Neural cell (in vitro differentiated cells): ENCODE results near the gene EPS15.

Experiments used
- EP300 ChIP-seq: fragments of 450-650 bp; conservative IDR thresholded peaks from 2 replicates; pipeline ENCODE4 v1.6.1; 2014; ENCODE audit warnings: antibody characterized with exemption, mild to moderate bottlenecking, moderate library complexity; ENCODE audit not compliant: poor library complexity, severe bottlenecking
- EZH2 ChIP-seq: fragments of 200-600, 300-800 bp; shearing (Covaris generic), sonication (generic); IDR thresholded peaks from 2 replicates; pipeline ENCODE4 v1.6.1; 2014; ENCODE audit warnings: antibody characterized with exemption, low read length, borderline replicate concordance, mild to moderate bottlenecking; ENCODE audit not compliant: insufficient read depth, poor library complexity, severe bottlenecking
- POLR2AphosphoS5 ChIP-seq: IDR thresholded peaks from 2 replicates; pipeline ENCODE4 v1.6.1; 2012
- SMC3 ChIP-seq: fragments of 450-650 bp; conservative IDR thresholded peaks from 2 replicates; pipeline ENCODE4 v1.6.1; 2014; ENCODE audit warnings: antibody characterized with exemption, mild to moderate bottlenecking, moderate library complexity; ENCODE audit not compliant: poor library complexity
- TAF1 ChIP-seq: IDR thresholded peaks from 2 replicates; pipeline ENCODE4 v1.6.1; 2012; ENCODE audit warnings: low read depth
- TF ChIP-seq, protein P1 (sequence below): fragments of 450-650 bp; IDR thresholded peaks from 2 replicates; pipeline ENCODE4 v1.5.1; 2014; ENCODE audit warnings: antibody characterized with exemption, mild to moderate bottlenecking, moderate library complexity; ENCODE audit not compliant: poor library complexity, severe bottlenecking
- TF ChIP-seq, protein P2 (sequence below): IDR thresholded peaks from 2 replicates; pipeline ENCODE4 v1.6.1; 2012; ENCODE audit warnings: borderline replicate concordance

DNA sequence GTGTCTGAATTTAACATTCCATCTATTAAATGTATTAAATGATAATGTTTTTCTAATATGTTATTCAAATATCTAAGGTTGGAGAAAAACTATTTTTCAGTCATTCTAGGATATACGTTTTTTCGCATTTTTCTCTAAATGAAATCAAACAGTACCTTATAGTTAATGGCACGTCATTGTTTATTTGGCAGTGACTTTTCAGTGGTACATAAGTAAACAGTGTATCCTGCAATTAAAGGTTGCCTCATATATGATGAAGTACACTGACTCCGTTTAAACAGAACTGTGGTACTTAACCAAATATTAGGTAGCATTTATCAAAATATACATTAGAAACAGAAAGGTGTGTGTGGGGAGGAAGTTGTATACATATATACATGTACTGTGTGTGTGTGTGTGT, 79.2 kb downstream of the EPS15 start:
- TF ChIP-seq, protein P1, sequence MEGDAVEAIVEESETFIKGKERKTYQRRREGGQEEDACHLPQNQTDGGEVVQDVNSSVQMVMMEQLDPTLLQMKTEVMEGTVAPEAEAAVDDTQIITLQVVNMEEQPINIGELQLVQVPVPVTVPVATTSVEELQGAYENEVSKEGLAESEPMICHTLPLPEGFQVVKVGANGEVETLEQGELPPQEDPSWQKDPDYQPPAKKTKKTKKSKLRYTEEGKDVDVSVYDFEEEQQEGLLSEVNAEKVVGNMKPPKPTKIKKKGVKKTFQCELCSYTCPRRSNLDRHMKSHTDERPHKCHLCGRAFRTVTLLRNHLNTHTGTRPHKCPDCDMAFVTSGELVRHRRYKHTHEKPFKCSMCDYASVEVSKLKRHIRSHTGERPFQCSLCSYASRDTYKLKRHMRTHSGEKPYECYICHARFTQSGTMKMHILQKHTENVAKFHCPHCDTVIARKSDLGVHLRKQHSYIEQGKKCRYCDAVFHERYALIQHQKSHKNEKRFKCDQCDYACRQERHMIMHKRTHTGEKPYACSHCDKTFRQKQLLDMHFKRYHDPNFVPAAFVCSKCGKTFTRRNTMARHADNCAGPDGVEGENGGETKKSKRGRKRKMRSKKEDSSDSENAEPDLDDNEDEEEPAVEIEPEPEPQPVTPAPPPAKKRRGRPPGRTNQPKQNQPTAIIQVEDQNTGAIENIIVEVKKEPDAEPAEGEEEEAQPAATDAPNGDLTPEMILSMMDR = no peak
- TF ChIP-seq EP300 (no peak), SMC3 (no peak), EZH2 (no peak), TAF1 (no peak), POLR2AphosphoS5 (no peak)
- TF ChIP-seq, protein P2, sequence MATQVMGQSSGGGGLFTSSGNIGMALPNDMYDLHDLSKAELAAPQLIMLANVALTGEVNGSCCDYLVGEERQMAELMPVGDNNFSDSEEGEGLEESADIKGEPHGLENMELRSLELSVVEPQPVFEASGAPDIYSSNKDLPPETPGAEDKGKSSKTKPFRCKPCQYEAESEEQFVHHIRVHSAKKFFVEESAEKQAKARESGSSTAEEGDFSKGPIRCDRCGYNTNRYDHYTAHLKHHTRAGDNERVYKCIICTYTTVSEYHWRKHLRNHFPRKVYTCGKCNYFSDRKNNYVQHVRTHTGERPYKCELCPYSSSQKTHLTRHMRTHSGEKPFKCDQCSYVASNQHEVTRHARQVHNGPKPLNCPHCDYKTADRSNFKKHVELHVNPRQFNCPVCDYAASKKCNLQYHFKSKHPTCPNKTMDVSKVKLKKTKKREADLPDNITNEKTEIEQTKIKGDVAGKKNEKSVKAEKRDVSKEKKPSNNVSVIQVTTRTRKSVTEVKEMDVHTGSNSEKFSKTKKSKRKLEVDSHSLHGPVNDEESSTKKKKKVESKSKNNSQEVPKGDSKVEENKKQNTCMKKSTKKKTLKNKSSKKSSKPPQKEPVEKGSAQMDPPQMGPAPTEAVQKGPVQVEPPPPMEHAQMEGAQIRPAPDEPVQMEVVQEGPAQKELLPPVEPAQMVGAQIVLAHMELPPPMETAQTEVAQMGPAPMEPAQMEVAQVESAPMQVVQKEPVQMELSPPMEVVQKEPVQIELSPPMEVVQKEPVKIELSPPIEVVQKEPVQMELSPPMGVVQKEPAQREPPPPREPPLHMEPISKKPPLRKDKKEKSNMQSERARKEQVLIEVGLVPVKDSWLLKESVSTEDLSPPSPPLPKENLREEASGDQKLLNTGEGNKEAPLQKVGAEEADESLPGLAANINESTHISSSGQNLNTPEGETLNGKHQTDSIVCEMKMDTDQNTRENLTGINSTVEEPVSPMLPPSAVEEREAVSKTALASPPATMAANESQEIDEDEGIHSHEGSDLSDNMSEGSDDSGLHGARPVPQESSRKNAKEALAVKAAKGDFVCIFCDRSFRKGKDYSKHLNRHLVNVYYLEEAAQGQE = no peak
